NCI-H2081 treated with DMSO at 0.1 percent for 48 hours (cell line): ENCODE measurements around the gene AKR1C1.
"Not testable (repeated sequence)": the region's sequence is repeated elsewhere in the genome, so short reads cannot be mapped to it uniquely, and the experiment has no call there.

Experiments
- DNase-seq: peaks from one replicate; lab custom pipeline; 2025; lab: John Stamatoyannopoulos, UW

Gene AKR1C1

GRCh38 chr10:4947635-4948596 is 15.3 kb upstream of the AKR1C1 start:
- no peak for DNase-seq

GRCh38 chr10:4951512-4952162 is 11.6 kb upstream of the AKR1C1 start:
- DNase-seq: not testable (repeated sequence)

DNA sequence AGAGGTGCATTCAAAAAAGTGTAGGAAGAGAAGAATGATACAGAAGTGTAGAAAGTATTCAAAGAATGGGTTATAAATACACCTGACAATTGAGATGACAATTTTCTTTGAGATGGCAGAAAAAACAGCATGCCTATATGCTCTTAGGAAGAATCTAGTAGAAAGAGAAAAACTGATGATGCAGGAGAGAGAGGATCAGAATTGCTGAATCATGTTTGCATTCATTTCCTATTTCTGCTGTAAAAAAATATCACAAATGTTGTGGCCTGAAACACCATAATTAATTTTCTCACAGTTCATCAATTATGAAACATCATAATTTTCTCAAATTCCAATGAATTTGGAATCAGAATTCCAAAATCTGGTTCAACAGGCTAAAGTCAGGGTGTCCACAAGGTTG is 9.8 kb upstream of the AKR1C1 start:
- no peak for DNase-seq

GRCh38 chr10:4956088-4956487 is 7.1 kb upstream of the AKR1C1 start:
- not testable (repeated sequence) for DNase-seq

DNA sequence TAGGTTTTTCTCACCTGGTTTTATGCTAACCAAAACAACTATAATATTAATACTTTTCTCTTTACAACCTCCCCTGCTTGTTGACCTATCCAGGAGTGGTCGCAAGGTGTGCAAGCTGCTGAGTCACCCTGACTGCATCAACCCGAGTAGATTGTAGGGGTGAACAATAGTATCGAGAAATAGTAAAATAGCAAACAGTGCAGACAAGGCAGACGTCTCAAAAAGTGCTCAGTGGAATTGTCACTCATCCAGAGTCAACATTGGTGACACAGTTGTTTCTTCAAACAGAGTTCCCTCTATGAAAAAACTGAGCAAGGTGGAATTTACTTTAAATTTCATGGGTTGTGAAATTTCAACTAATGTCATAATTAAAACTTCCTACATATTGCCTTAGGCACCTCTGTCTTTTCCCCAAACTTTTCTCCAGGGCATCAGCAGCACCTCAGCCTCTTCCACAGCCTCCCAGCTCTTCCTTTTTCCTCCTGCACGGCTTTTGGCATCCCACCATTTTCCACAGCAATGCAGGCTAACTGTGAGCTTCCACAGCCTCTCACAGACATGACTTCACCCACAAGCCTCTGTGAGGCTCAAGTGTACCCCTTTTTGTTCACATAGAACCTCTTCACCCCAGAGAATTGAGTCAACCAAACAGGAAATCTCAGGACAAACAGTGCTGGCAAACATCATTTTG is 6.1 kb upstream of the AKR1C1 start:
- DNase-seq: not testable (repeated sequence)

DNA sequence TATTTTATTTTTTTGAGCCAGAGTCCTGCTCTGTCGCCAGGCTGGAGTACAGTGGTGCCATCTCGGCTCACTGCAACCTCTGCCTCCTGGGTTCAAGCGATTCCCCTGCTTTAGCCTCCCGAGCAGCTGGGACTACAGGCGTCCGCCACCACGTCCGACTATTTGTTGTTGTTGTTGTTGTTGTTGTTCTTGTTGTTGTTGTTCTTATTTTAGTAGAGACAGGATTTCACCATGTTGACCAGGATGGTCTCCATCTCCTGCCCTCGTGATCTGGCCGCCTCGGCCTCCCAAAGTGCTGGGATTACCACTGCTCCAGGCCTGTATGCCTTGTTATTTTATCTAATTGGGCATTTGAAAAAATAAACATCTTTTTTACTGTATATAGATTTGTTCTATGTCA is 1.7 kb upstream of the AKR1C1 start:
- not testable (repeated sequence) for DNase-seq

DNA sequence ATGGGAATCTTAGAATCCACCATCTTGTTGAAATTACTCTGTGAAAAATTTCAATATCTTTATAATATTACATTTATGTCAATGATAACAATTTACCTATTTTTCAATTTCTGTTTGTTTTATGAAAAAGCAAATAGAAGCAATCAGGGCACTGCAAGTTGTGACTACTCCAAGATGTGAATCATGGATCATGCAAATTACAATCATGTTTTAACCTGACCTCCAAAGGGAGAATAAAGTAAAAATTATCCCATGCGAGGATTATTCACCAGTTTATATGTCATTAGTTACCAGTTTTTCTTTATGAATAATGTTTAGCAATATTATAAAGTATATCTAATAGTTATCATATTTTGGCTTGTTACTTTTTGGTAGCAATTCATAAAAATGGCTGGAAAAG is 907 bp upstream of the AKR1C1 start:
- DNase-seq: not testable (repeated sequence)

GRCh38 chr10:4963815-4964154 is 570 bp downstream of the AKR1C1 start:
- not testable (repeated sequence) for DNase-seq

DNA sequence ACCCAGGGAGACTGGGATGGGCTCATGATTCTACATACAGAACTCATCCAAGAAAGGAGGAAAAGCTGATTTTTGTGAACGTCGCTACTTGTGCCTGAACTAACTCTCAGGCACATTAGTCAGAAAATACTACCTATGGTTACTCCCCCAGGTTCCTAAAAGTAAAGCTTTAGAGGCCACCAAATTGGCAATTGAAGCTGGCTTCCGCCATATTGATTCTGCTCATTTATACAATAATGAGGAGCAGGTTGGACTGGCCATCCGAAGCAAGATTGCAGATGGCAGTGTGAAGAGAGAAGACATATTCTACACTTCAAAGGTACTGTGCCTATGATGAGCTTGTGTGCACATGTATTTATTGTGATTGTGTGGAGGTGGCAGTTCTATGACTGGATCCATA is 2.5 kb downstream of the AKR1C1 start:
- DNase-seq: not testable (repeated sequence)

DNA sequence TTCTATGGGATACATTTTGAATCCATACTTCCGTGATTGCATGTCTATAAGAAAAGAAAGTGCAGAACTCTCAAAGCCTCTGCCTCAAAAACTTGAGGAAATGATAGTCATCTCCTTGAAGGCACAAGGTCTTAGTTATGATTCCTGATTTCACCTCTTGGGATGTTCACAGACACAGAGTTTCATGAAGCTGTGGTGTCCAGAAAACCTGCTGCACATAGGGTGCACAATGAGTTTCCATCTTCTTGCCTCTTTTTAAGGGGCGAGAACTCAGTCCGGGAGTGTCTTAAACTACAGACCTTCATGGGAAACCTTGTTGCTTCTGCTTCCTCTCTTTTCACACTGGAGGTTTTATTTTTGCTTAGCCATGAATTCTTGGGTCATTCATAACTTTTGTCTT is 4.0 kb downstream of the AKR1C1 start:
- not testable (repeated sequence) for DNase-seq

- DNase-seq: not testable (repeated sequence)
Observed at GRCh38 chr10:4969289-4969688, 6.1 kb downstream of the AKR1C1 start.

GRCh38 chr10:4970362-4970761 is 7.1 kb downstream of the AKR1C1 start:
- DNase-seq: not testable (repeated sequence)

- not testable (repeated sequence) for DNase-seq
Observed at GRCh38 chr10:4972369-4973142, 9.3 kb downstream of the AKR1C1 start.

GRCh38 chr10:4973294-4973693 is 10.1 kb downstream of the AKR1C1 start:
- not testable (repeated sequence) for DNase-seq

- DNase-seq: not testable (repeated sequence)
Observed at GRCh38 chr10:4974400-4974799, 11.2 kb downstream of the AKR1C1 start.

DNA sequence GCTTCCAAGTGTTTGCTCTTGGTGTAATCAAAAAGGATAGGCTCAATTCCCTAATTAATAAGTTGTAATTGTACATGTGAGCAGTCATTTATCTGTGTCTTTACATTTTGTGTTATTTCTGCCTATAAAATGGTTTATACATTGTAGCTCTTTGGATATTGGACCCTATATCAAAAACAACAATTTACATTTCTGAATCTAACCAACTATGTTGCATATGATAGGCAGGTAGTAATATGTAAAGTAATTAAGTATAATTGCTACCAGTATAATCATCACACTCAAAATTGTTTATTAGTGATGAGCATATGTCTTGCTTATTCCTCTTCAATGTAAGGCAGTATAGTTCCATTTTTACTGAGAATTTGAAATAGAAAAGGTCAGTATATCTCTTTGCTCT is 13.8 kb downstream of the AKR1C1 start:
- DNase-seq: no peak

- no peak for DNase-seq
Observed at GRCh38 chr10:4978870-4979269, 15.7 kb downstream of the AKR1C1 start.

DNA sequence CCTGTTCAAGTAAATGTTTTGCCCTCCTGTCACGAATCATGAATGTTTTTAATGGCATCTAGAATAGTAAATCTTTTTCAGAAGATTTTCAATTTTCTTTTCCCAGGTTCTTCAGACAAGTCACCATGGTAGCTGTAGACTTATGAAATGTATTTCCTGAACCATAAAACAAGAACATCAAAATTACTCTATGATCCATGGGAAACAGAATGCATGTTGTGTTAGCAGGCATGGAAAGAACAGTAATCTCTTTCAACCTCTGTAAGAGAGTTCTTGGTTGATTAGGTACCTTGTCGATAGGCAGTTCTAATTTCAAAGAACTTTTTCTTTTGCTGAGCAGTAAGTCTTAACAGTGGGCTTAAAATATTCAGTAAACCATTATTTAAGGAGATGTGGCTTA is 17.6 kb downstream of the AKR1C1 start:
- DNase-seq: no peak

GRCh38 chr10:4981722-4982471 is 18.7 kb downstream of the AKR1C1 start:
- DNase-seq: no peak

GRCh38 chr10:4982764-4983226 is 19.6 kb downstream of the AKR1C1 start:
- no peak for DNase-seq

- no peak for DNase-seq
Observed at GRCh38 chr10:4983615-4984216, 20.5 kb downstream of the AKR1C1 start.
